SK-N-SH (cell line): ENCODE data around the gene NTRK2. TPM values are rescaled to one million over a fixed set of nuclear protein-coding genes. Genes with fewer than 3 reads are reported as not detected.

Experiments
- CTCF ChIA-PET: fragments of 300-600, 350-600 bp; formaldehyde crosslinking; extraction: SDS; loops from one replicate; lab custom pipeline; 2021; lab: Yijun Ruan, JAX
- POLR2A ChIA-PET: fragments of 350-600 bp; sonication (Branson Sonifier 250); formaldehyde crosslinking; extraction: SDS; loops from one replicate; lab custom pipeline; 2020; ENCODE audit warnings: antibody characterized with exemption, inconsistent platforms; lab: Yijun Ruan, JAX
- DNase-seq: peaks from one replicate; pipeline ENCODE4 v3.0.0; 2012
- H2AFZ ChIP-seq: fragments of 200-600 bp; sonication (generic); 2 replicates; pipeline ENCODE4 v1.8.1; 2016; ENCODE audit warnings: antibody characterized with exemption, mild to moderate bottlenecking, low read depth
- H3F3A ChIP-seq: fragments of 200-600 bp; sonication (generic); replicated peaks from 2 replicates; pipeline ENCODE3; 2016; ENCODE audit warnings: antibody characterized with exemption, mild to moderate bottlenecking; ENCODE audit not compliant: insufficient read depth
- H3K27ac ChIP-seq, 2 experiments: fragments of 200-500 bp in 1 of 2; fragments of 200-600 bp in 1 of 2; sonication (Bioruptor generic) in 1 of 2; sonication (generic), shearing (Covaris generic) in 1 of 2; 2 replicates each; pipeline versions ENCODE4 v1.5.1 to v1.6.1; 2014 to 2016; ENCODE audit warnings: low read depth in 2 of 2, inconsistent platforms in 1 of 2, low read length in 1 of 2, mild to moderate bottlenecking in 1 of 2, mixed read lengths in 1 of 2
- H3K27me3 ChIP-seq: fragments of 200-600 bp; sonication (generic), shearing (Covaris generic); 2 replicates; pipeline ENCODE4 v1.6.1; 2016; ENCODE audit warnings: mixed run types; ENCODE audit not compliant: insufficient read depth
- H3K36me3 ChIP-seq, 2 experiments: fragments of 200-500 bp in 1 of 2; fragments of 200-600 bp in 1 of 2; sonication (Bioruptor generic) in 1 of 2; sonication (generic) in 1 of 2; replicated peaks in 1 of 2; 2 replicates each; pipeline versions ENCODE3 to v1.5.1; 2014 to 2016; ENCODE audit warnings: low read length in 1 of 2, mild to moderate bottlenecking in 1 of 2; ENCODE audit not compliant: insufficient read depth in 2 of 2, control insufficient read depth in 1 of 2
- H3K4me1 ChIP-seq, 2 experiments: fragments of 200-500 bp in 1 of 2; fragments of 200-600 bp in 1 of 2; sonication (Bioruptor generic) in 1 of 2; sonication (generic), shearing (Covaris generic) in 1 of 2; 2 replicates each; pipeline versions ENCODE4 v1.5.1 to v1.6.1; 2014 to 2016; ENCODE audit warnings: low read depth in 1 of 2, low read length in 1 of 2, mixed run types in 1 of 2; ENCODE audit not compliant: insufficient read depth in 2 of 2, control insufficient read depth in 1 of 2
- H3K4me2 ChIP-seq: fragments of 200-600 bp; sonication (generic), shearing (Covaris generic); 2 replicates; pipeline ENCODE4 v1.6.1; 2017; ENCODE audit warnings: mixed run types
- H3K4me3 ChIP-seq, 2 experiments: fragments of 200-500 bp in 1 of 2; fragments of 200-600 bp in 1 of 2; sonication (Bioruptor generic) in 1 of 2; sonication (generic), shearing (Covaris generic) in 1 of 2; 2 replicates each; pipeline versions ENCODE4 v1.5.1 to v1.8.1; 2014 to 2016; ENCODE audit warnings: low read depth in 2 of 2, inconsistent platforms in 1 of 2, low read length in 1 of 2, mild to moderate bottlenecking in 1 of 2, mixed read lengths in 1 of 2, moderate library complexity in 1 of 2
- H3K79me2 ChIP-seq: fragments of 200-600 bp; sonication (generic); 2 replicates; pipeline ENCODE4 v1.8.1; 2017; ENCODE audit warnings: mild to moderate bottlenecking; ENCODE audit not compliant: insufficient read depth
- H3K9ac ChIP-seq: fragments of 200-600 bp; sonication (generic); 2 replicates; pipeline ENCODE4 v1.6.1; 2017; ENCODE audit warnings: mixed run types
- H3K9me2 ChIP-seq: fragments of 200-600 bp; sonication (generic); 2 replicates; pipeline ENCODE4 v1.6.1; 2017; ENCODE audit warnings: mixed run types
- H3K9me3 ChIP-seq: fragments of 200-600 bp; sonication (generic); 2 replicates; pipeline ENCODE4 v1.6.1; 2017; ENCODE audit warnings: mixed run types, mild to moderate bottlenecking, moderate library complexity
- H4K20me1 ChIP-seq: fragments of 200-600 bp; sonication (generic); 2 replicates; pipeline ENCODE4 v1.6.1; 2017; ENCODE audit warnings: mild to moderate bottlenecking, mixed run types; ENCODE audit not compliant: insufficient read depth
- FOXM1 ChIP-seq: IDR thresholded peaks from 2 replicates; pipeline ENCODE4 v1.4.0; 2012; ENCODE audit warnings: low read depth, mild to moderate bottlenecking
- MEF2A ChIP-seq: IDR thresholded peaks from 2 replicates; pipeline ENCODE4 v1.4.0; 2012; ENCODE audit warnings: low read depth, borderline replicate concordance
- MXI1 ChIP-seq: IDR thresholded peaks from 2 replicates; pipeline ENCODE4 v1.6.1; 2012; ENCODE audit warnings: mild to moderate bottlenecking, low read depth, low read length, improper control_type of control experiment
- RAD21 ChIP-seq: IDR thresholded peaks from 2 replicates; pipeline ENCODE4 v1.6.1; 2012; ENCODE audit warnings: mild to moderate bottlenecking, low read length
- RCOR1 ChIP-seq: fragments of 150-350 bp; IDR thresholded peaks from 2 replicates; pipeline ENCODE4 v1.6.1; 2017; ENCODE audit warnings: antibody characterized with exemption, low read length
- RFX5 ChIP-seq: IDR thresholded peaks from 2 replicates; pipeline ENCODE4 v1.6.1; 2012; ENCODE audit warnings: mild to moderate bottlenecking, improper control_type of control experiment, low read length
- SMC3 ChIP-seq: IDR thresholded peaks from 2 replicates; pipeline ENCODE4 v1.6.1; 2012; ENCODE audit warnings: low read depth, low read length, improper control_type of control experiment
- TCF12 ChIP-seq: IDR thresholded peaks from 2 replicates; pipeline ENCODE4 v1.4.0; 2012
- TEAD4 ChIP-seq: IDR thresholded peaks from 2 replicates; pipeline ENCODE4 v1.4.0; 2012; ENCODE audit warnings: mild to moderate bottlenecking, borderline replicate concordance; ENCODE audit not compliant: insufficient read depth
- YY1 ChIP-seq: IDR thresholded peaks from 2 replicates; pipeline ENCODE4 v1.4.0; 2012; ENCODE audit warnings: low read depth, mild to moderate bottlenecking
- WGBS: methylation state at CpG from one replicate; pipeline ENCODE4 v1.1.6; 2017; ENCODE audit warnings: low lambda C conversion rate; 5-methylcytosine and 5-hydroxymethylcytosine counted together
- polyA plus RNA-seq, 3 experiments: library from polyadenylated mRNA; depleted of rRNA; stranded (reverse); fragments of >200 nt; gene quantifications; 2 replicates each; pipeline ENCODE4 v1.2.3, GENCODE V29; 2012
- TF ChIP-seq, protein P1 (sequence below): IDR thresholded peaks from 2 replicates; pipeline ENCODE4 v1.4.0; 2012; ENCODE audit warnings: low read depth, borderline replicate concordance
- TF ChIP-seq, protein P2 (sequence below): IDR thresholded peaks from 2 replicates; pipeline ENCODE4; 2012
- TF ChIP-seq, protein P3 (sequence below): IDR thresholded peaks from 2 replicates; pipeline ENCODE4 v1.6.1; 2012; ENCODE audit warnings: mild to moderate bottlenecking, low read depth, low read length, moderate library complexity
- TF ChIP-seq, protein P4 (sequence below): fragments of 150-350 bp; IDR thresholded peaks from 2 replicates; pipeline ENCODE4 v1.6.1; 2016; ENCODE audit warnings: mild to moderate bottlenecking, low read depth, low read length
- TF ChIP-seq, protein P5 (sequence below): IDR thresholded peaks from 2 replicates; pipeline ENCODE4 v1.4.0; 2012; ENCODE audit warnings: low read depth

Gene NTRK2
- polyA plus RNA-seq, 1 of the 3 experiments (the other 2 are of a cell fraction): 0.05 TPM

DNA sequence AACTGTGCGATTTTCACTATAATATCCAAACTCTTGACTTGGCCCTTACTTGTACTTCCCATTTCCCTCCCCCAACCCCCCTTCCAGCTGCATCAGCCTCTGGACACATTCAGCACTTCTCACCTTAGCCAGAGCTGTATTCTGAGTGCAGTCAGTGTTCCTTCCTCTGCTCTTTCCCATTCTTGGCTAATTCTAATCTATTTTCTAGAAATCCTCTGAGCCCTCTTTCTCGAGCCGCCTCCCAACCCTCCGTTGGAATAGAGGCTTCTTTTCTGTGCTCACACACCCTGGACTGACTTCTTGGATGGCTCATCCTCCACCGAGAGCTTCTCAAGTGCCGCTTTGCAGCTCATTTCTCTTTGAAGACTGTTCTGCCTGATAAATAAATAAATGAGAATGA lies 188.8 kb downstream of the NTRK2 start:
- no peaks in the 10 kb centered on the region for H3K27me3 ChIP-seq
- H3K4me3 ChIP-seq: no peak overlapping the region
- H4K20me1 ChIP-seq: no peaks in the 10 kb centered on the region
- H3K4me2 ChIP-seq: no peak overlapping the region
- H3K36me3 ChIP-seq: no peaks in the 10 kb centered on the region
- no peaks in the 10 kb centered on the region for H3K9me2 ChIP-seq
- peaks cover 0 to 8% of the 10 kb centered on the region in 2 experiments; a peak in 1 of 4 replicates for H3K4me1 ChIP-seq
- POLR2A ChIA-PET: no interaction called here
- H3F3A ChIP-seq: peaks cover 8% of the 10 kb centered on the region
- WGBS: 63% methylated on average over 6 of the region's 6 CpGs
- H3K9me3 ChIP-seq: no peaks in the 10 kb centered on the region
- CTCF ChIA-PET: interaction anchor here (0.7 kb wide), 1 partner anchor 19 kb away, joined by 3 read pairs; no protein-coding TSS in a partner anchor
- no peak overlapping the region for H3K27ac ChIP-seq
- H3K9ac ChIP-seq: no peak overlapping the region
- H2AFZ ChIP-seq: no peak overlapping the region
- TF ChIP-seq MEF2A: no peak
- no peak for TF ChIP-seq RFX5
- no peak for TF ChIP-seq MXI1
- TF ChIP-seq SMC3: no peak
- TF ChIP-seq, protein P1, sequence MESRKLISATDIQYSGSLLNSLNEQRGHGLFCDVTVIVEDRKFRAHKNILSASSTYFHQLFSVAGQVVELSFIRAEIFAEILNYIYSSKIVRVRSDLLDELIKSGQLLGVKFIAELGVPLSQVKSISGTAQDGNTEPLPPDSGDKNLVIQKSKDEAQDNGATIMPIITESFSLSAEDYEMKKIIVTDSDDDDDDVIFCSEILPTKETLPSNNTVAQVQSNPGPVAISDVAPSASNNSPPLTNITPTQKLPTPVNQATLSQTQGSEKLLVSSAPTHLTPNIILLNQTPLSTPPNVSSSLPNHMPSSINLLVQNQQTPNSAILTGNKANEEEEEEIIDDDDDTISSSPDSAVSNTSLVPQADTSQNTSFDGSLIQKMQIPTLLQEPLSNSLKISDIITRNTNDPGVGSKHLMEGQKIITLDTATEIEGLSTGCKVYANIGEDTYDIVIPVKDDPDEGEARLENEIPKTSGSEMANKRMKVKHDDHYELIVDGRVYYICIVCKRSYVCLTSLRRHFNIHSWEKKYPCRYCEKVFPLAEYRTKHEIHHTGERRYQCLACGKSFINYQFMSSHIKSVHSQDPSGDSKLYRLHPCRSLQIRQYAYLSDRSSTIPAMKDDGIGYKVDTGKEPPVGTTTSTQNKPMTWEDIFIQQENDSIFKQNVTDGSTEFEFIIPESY: no peak
- no peak for TF ChIP-seq RAD21
- no peak for TF ChIP-seq TCF12
- TF ChIP-seq RCOR1: no peak
- no peak for TF ChIP-seq TEAD4
- TF ChIP-seq, protein P2, sequence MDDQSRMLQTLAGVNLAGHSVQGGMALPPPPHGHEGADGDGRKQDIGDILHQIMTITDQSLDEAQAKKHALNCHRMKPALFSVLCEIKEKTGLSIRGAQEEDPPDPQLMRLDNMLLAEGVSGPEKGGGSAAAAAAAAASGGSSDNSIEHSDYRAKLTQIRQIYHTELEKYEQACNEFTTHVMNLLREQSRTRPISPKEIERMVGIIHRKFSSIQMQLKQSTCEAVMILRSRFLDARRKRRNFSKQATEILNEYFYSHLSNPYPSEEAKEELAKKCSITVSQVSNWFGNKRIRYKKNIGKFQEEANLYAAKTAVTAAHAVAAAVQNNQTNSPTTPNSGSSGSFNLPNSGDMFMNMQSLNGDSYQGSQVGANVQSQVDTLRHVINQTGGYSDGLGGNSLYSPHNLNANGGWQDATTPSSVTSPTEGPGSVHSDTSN: no peak
- TF ChIP-seq FOXM1: no peak
- no peaks in the 10 kb centered on the region for H3K79me2 ChIP-seq
- no peak for DNase-seq

DNA sequence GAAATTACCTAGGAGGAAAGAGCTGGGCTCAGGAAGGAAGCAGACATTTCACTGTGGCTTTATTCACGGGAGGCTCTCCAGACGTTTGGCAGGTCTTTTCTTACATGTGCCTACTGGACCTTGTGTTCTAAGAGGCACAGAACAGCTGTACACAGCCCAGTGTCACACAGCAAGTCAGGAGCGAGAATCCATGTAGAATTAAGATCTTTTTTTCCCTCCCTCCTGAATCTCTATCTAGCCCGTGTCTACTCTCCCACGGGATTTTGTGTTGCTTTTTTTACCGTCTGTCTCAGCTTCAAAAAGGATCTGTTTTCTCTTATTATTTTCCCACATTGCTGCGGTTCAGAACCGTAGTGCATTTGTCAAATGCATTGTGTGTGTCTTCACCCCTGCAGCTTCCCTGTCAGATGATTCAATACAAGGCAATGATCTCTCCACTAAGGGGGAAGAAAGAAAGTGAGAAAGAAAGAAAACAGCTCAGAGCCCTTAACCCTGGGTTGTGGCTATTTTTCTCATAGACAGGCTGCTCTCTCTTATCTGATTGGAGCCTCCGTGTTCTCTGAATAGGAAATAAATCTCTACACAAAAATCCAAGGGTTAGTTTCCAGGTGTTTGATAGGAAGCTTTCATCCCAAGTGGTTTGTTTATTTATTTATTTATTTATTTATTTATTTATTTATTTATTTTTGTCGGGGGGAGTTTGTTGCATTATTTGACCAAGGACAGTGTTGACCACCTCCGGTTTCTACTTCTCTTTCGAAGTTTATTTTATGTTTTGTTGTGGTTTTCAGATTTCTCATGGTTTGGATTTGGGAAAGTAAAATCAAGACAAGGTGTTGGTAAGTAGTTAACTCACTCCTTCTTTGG lies 191.0 kb downstream of the NTRK2 start:
- Histone ChIP-seq H3K9me3 (no peaks in the 10 kb centered on the region), H3K36me3 (no peaks in the 10 kb centered on the region), H4K20me1 (no peaks in the 10 kb centered on the region), H3K4me1 (peaks cover 0 to 8% of the 10 kb centered on the region in 2 experiments; a peak in 1 of 4 replicates), H3K9me2 (no peaks in the 10 kb centered on the region), H3K4me3 (no peak overlapping the region), H3K4me2 (no peak overlapping the region), H2AFZ (no peak overlapping the region), H3K27me3 (no peaks in the 10 kb centered on the region), H3K9ac (no peak overlapping the region), H3F3A (peaks cover 8% of the 10 kb centered on the region), H3K27ac (no peak overlapping the region), H3K79me2 (no peaks in the 10 kb centered on the region)
- no peak for DNase-seq
- 59% methylated on average over 12 of the region's 12 CpGs for WGBS
- POLR2A ChIA-PET: interaction anchor here (0.6 kb wide), 1 partner anchor 198 kb away, joined by 3 read pairs; no protein-coding TSS in a partner anchor
- CTCF ChIA-PET: interaction anchor here (0.6 kb wide), 1 partner anchor 128 kb away, joined by 3 read pairs; no protein-coding TSS in a partner anchor
- TF ChIP-seq, protein P3, sequence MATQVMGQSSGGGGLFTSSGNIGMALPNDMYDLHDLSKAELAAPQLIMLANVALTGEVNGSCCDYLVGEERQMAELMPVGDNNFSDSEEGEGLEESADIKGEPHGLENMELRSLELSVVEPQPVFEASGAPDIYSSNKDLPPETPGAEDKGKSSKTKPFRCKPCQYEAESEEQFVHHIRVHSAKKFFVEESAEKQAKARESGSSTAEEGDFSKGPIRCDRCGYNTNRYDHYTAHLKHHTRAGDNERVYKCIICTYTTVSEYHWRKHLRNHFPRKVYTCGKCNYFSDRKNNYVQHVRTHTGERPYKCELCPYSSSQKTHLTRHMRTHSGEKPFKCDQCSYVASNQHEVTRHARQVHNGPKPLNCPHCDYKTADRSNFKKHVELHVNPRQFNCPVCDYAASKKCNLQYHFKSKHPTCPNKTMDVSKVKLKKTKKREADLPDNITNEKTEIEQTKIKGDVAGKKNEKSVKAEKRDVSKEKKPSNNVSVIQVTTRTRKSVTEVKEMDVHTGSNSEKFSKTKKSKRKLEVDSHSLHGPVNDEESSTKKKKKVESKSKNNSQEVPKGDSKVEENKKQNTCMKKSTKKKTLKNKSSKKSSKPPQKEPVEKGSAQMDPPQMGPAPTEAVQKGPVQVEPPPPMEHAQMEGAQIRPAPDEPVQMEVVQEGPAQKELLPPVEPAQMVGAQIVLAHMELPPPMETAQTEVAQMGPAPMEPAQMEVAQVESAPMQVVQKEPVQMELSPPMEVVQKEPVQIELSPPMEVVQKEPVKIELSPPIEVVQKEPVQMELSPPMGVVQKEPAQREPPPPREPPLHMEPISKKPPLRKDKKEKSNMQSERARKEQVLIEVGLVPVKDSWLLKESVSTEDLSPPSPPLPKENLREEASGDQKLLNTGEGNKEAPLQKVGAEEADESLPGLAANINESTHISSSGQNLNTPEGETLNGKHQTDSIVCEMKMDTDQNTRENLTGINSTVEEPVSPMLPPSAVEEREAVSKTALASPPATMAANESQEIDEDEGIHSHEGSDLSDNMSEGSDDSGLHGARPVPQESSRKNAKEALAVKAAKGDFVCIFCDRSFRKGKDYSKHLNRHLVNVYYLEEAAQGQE: no peak
- TF ChIP-seq, protein P4, sequence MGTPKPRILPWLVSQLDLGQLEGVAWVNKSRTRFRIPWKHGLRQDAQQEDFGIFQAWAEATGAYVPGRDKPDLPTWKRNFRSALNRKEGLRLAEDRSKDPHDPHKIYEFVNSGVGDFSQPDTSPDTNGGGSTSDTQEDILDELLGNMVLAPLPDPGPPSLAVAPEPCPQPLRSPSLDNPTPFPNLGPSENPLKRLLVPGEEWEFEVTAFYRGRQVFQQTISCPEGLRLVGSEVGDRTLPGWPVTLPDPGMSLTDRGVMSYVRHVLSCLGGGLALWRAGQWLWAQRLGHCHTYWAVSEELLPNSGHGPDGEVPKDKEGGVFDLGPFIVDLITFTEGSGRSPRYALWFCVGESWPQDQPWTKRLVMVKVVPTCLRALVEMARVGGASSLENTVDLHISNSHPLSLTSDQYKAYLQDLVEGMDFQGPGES: no peak
- TF ChIP-seq, protein P5, sequence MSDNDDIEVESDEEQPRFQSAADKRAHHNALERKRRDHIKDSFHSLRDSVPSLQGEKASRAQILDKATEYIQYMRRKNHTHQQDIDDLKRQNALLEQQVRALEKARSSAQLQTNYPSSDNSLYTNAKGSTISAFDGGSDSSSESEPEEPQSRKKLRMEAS: no peak
- TF ChIP-seq YY1 (no peak), RCOR1 (no peak)
- TF ChIP-seq, protein P2: no peak
